Body of pancreas (tissue), 4 donors: ENCODE measurements around the gene CCDC51.

ENCODE experiments used
- CTCF ChIP-seq, 7 experiments: fragments of 450-650 bp in 4 of 7; fragments of 200-600 bp in 3 of 7; sonication (generic) in 3 of 7; IDR thresholded peaks; one replicate each; pipeline ENCODE4 v1.5.1; 2016 to 2019; ENCODE audit warnings: antibody characterized with exemption in 7 of 7
- POLR2A ChIP-seq, 3 donors: fragments of 450-650 bp; IDR thresholded peaks; one replicate each; pipeline ENCODE4 v1.6.1; 2016; ENCODE audit warnings: antibody characterized with exemption in 3 of 3, mild to moderate bottlenecking in 2 of 3

- TF ChIP-seq CTCF (IDR thresholded peaks at IDR 0.05) (no peak), POLR2A (IDR thresholded peaks at IDR 0.05) (no peak)
Observed at GRCh38 chr3:48475188-48475587, 35.3 kb upstream of the CCDC51 start.
